B cell (primary cell): ENCODE measurements around the gene CD8A.

ENCODE experiments used
- CTCF ChIP-seq: fragments of 200-600 bp; IDR thresholded peaks from one replicate; pipeline ENCODE4 v1.8.0; 2022; ENCODE audit warnings: antibody characterized with exemption, mild to moderate bottlenecking
- EZH2 ChIP-seq: IDR thresholded peaks from 2 replicates; pipeline ENCODE4 v1.6.1; 2012; ENCODE audit warnings: borderline replicate concordance, low read depth, mild to moderate bottlenecking, moderate library complexity, low read length; ENCODE audit not compliant: insufficient read depth, poor library complexity, severe bottlenecking

- TF ChIP-seq CTCF (no peak), EZH2 (no peak)
These were observed 14.2 kb downstream of the CD8A start for GRCh38 chr2:86776532-86776931.
